HepG2 (cell line): ENCODE measurements around the gene ROBO2. TPM values are rescaled to one million over a fixed set of nuclear protein-coding genes. Genes with fewer than 3 reads are reported as not detected.

Experiments
- ATAC-seq: fragments of 200-7000 bp; cut with Tn5 transposase; 3 replicates; pipeline ENCODE4 v1.9.1; 2020; ENCODE audit warnings: mild to moderate bottlenecking, moderate library complexity
- BruUV-seq: library from RNA; stranded (reverse); fragments of 400-500 nt; replicated peaks from 2 replicates; lab custom pipeline; 2021; lab: Mats Ljungman, UMichigan
- CTCF ChIA-PET: fragments of 300-600 bp; formaldehyde crosslinking; extraction: SDS; loops from one replicate; lab custom pipeline; 2021; ENCODE audit warnings: low total read pairs, inconsistent platforms, low intra/inter-chr PET ratio; lab: Yijun Ruan, JAX
- POLR2A ChIA-PET: fragments of 350-600 bp; sonication (Branson Sonifier 250); formaldehyde crosslinking; loops from one replicate; lab custom pipeline; 2020; ENCODE audit warnings: antibody characterized with exemption, inconsistent platforms; lab: Yijun Ruan, JAX
- DNase-seq: peaks from one replicate; pipeline ENCODE4 v3.0.0-alpha.2; 2015; ENCODE audit warnings: low spot score
- FAIRE-seq: peaks from 3 replicates; lab custom pipeline; 2011; peaks lifted over from hg19 to GRCh38; lab: Jason Lieb, UNC
- H2AFZ ChIP-seq: one replicate; pipeline ENCODE4 v1.6.1; 2011; ENCODE audit warnings: low read length, inconsistent platforms
- H3K27ac ChIP-seq: fragments of 300-600 bp; 3 replicates; pipeline ENCODE4 v1.8.0; 2011; ENCODE audit warnings: mixed run types, mild to moderate bottlenecking, mixed read lengths, low read length, inconsistent platforms; ENCODE audit not compliant: insufficient read depth; ENCODE audit errors: extremely low read length
- H3K27me3 ChIP-seq, 2 experiments: fragments of 200-600 bp in 1 of 2; 2 replicates in 1 of 2; 3 replicates in 1 of 2; pipeline versions ENCODE4 v1.6.0 to v1.8.0; 2011; ENCODE audit warnings: low read length in 2 of 2, mild to moderate bottlenecking in 2 of 2, moderate library complexity in 2 of 2, inconsistent platforms in 1 of 2; ENCODE audit not compliant: insufficient read depth in 2 of 2, control insufficient read depth in 1 of 2
- H3K36me3 ChIP-seq, 2 experiments: fragments of 200-600 bp in 1 of 2; replicated peaks in 1 of 2; 2 replicates in 1 of 2; 3 replicates in 1 of 2; pipeline versions ENCODE4 v1.5.1 to v1.8.0; 2011; ENCODE audit warnings: low read length in 2 of 2, inconsistent platforms in 1 of 2; ENCODE audit not compliant: insufficient read depth in 2 of 2, control insufficient read depth in 1 of 2
- H3K4me1 ChIP-seq: 2 replicates; pipeline ENCODE4 v1.5.1; 2012; ENCODE audit warnings: low read length, inconsistent platforms; ENCODE audit not compliant: insufficient read depth
- H3K4me2 ChIP-seq: 2 replicates; pipeline ENCODE4 v1.6.0; 2011; ENCODE audit warnings: low read depth, low read length, inconsistent platforms
- H3K4me3 ChIP-seq, 3 experiments: fragments of 200-600 bp in 1 of 3; sonication (generic), shearing (Covaris generic) in 1 of 3; replicated peaks in 1 of 3; 2 replicates each; pipeline ENCODE4 v1.5.1; 2011 to 2016; ENCODE audit warnings: low read length in 3 of 3, inconsistent platforms in 2 of 3, low read depth in 2 of 3, mild to moderate bottlenecking in 2 of 3, control low read depth in 1 of 3, mixed read lengths in 1 of 3; ENCODE audit not compliant: insufficient read depth in 1 of 3
- H3K79me2 ChIP-seq: one replicate; pipeline ENCODE4 v1.6.1; 2011; ENCODE audit warnings: low read length, inconsistent platforms; ENCODE audit not compliant: insufficient read depth
- H3K9ac ChIP-seq: 2 replicates; pipeline ENCODE4 v1.6.0; 2011; ENCODE audit warnings: mild to moderate bottlenecking, low read depth, low read length, inconsistent platforms; ENCODE audit not compliant: insufficient read depth
- H3K9me3 ChIP-seq: 2 replicates; pipeline ENCODE4 v1.5.1; 2012; ENCODE audit warnings: mild to moderate bottlenecking, low read length
- H4K20me1 ChIP-seq: 2 replicates; pipeline ENCODE4 v1.6.0; 2011; ENCODE audit warnings: inconsistent platforms, mild to moderate bottlenecking, low read length, moderate library complexity; ENCODE audit not compliant: insufficient read depth
- AHDC1 ChIP-seq: sonication (generic); formaldehyde crosslinking; IDR thresholded peaks from 2 replicates; pipeline ENCODE4 v1.5.1; 2020; ENCODE audit warnings: mild to moderate bottlenecking, missing genetic modification reagents, borderline replicate concordance
- DMAP1 ChIP-seq: IDR thresholded peaks from 2 replicates; pipeline ENCODE4 v1.6.1; 2016
- DR1 ChIP-seq: sonication (generic); formaldehyde crosslinking; IDR thresholded peaks from 2 replicates; pipeline ENCODE4 v1.8.0; 2021; ENCODE audit warnings: mild to moderate bottlenecking, missing genetic modification reagents, inconsistent platforms
- GATAD2A ChIP-seq: IDR thresholded peaks from 2 replicates; pipeline ENCODE4 v1.6.1; 2016
- HIVEP1 ChIP-seq: sonication (generic); formaldehyde crosslinking; IDR thresholded peaks from 2 replicates; pipeline ENCODE4 v1.4.0; 2020; ENCODE audit warnings: mild to moderate bottlenecking, missing genetic modification reagents
- MEIS1 ChIP-seq: sonication (generic); formaldehyde crosslinking; IDR thresholded peaks from 2 replicates; pipeline ENCODE4 v1.9.0; 2021; ENCODE audit warnings: mild to moderate bottlenecking, missing genetic modification reagents, moderate library complexity, borderline replicate concordance
- RFX3 ChIP-seq: IDR thresholded peaks from 2 replicates; pipeline ENCODE4 v1.6.1; 2016; ENCODE audit warnings: missing biosample characterization, missing genetic modification reagents
- SRSF4 ChIP-seq: fragments of 200-400 bp; formaldehyde crosslinking; IDR thresholded peaks from one replicate; pipeline ENCODE4 v1.6.1; 2018; ENCODE audit warnings: mild to moderate bottlenecking, low read depth, low read length, moderate library complexity; ENCODE audit not compliant: poor library complexity, severe bottlenecking
- ZBED4 ChIP-seq: sonication (generic); formaldehyde crosslinking; IDR thresholded peaks from 2 replicates; pipeline ENCODE4 v1.4.0; 2020; ENCODE audit warnings: missing genetic modification reagents, borderline replicate concordance
- ZC3H13 ChIP-seq: sonication (generic); formaldehyde crosslinking; IDR thresholded peaks from 2 replicates; pipeline ENCODE4 v1.8.1; 2023; ENCODE audit warnings: mild to moderate bottlenecking, missing genetic modification reagents, moderate library complexity
- ZNF430 ChIP-seq: sonication (generic); formaldehyde crosslinking; IDR thresholded peaks from 2 replicates; pipeline ENCODE4 v1.9.0; 2021; ENCODE audit warnings: mild to moderate bottlenecking, missing genetic modification reagents
- WGBS: methylation state at CpG from one replicate; pipeline ENCODE4 v1.1.6; 2017; ENCODE audit warnings: low lambda C conversion rate; 5-methylcytosine and 5-hydroxymethylcytosine counted together
- in situ Hi-C: cut with HindIII; loops from 2 replicates; pipeline ENCODE4 v1.10.0; 2017; ENCODE audit warnings: low pct_unique_long_range_greater_than_20kb; ENCODE audit not compliant: extremely low pct_ligation_motif_present
- intact Hi-C: fragments of 100-400 bp; cut with micrococcal nuclease; formaldehyde crosslinking; loops from one replicate; pipeline ENCODE4 v1.10.0; 2022; ENCODE audit not compliant: unreplicated experiment
- polyA plus RNA-seq, 8 experiments: library from polyadenylated mRNA; depleted of rRNA in 3 of 8; stranded (reverse) in 7 of 8; unstranded in 1 of 8; fragments of >200 nt; fragmentation: Illumina TruSeq in 4 of 8; extraction: Trizol in 4 of 8; gene quantifications; 2 replicates each; pipeline versions ENCODE4 v1.2.1 to v1.2.3, GENCODE V29; 2011 to 2016; ENCODE audit warnings: low read depth in 4 of 8, missing spikeins in 1 of 8, mixed read lengths in 1 of 8; ENCODE audit not compliant: insufficient read depth in 1 of 8
- total RNA-seq, 5 experiments: library from RNA; depleted of rRNA; stranded (reverse); fragments of >200 nt; fragmentation: Illumina TruSeq; extraction: Trizol; gene quantifications; 2 replicates each; pipeline ENCODE4 v1.2.3, GENCODE V29; 2016; ENCODE audit warnings: low read depth in 1 of 5

Gene ROBO2
- total and polyA plus RNA-seq, 2 of the 13 experiments (the other 11 are each of a cell fraction or from before 2014, with no cell fraction given), result not detected

- no TSS peak for BruUV-seq
Observed at GRCh38 chr3:77394046-77394445, 354.1 kb downstream of the ROBO2 start.

More at GRCh38 chr3:77394046-77394445, 354.1 kb downstream of the ROBO2 start:
- intact Hi-C loops, result no loop called here
- no peak overlapping the region for H3K9ac ChIP-seq
- ATAC-seq (no peak), FAIRE-seq (no peak), DNase-seq (no peak)
- TF ChIP-seq AHDC1 (no peak), SRSF4 (no peak), ZC3H13 (no peak), HIVEP1 (CRISPR knock-in tag) (no peak), ZNF430 (CRISPR knock-in tag) (no peak), RFX3 (CRISPR knock-in tag) (no peak), ZBED4 (CRISPR knock-in tag) (no peak), DR1 (CRISPR knock-in tag) (no peak), DMAP1 (CRISPR knock-in tag) (no peak), GATAD2A (CRISPR knock-in tag) (no peak), MEIS1 (CRISPR knock-in tag) (no peak)
- no peaks in the 10 kb centered on the region for H4K20me1 ChIP-seq
- no peaks in the 10 kb centered on the region for H3K27me3 ChIP-seq
- no peaks in the 10 kb centered on the region for H3K4me1 ChIP-seq
- H3K4me2 ChIP-seq, result no peak overlapping the region
- H3K36me3 ChIP-seq, result no peaks in the 10 kb centered on the region
- H3K79me2 ChIP-seq, result no peaks in the 10 kb centered on the region
- no peaks in the 10 kb centered on the region for H3K9me3 ChIP-seq
- no peak overlapping the region for H3K27ac ChIP-seq
- ChIA-PET POLR2A (no interaction called here), CTCF (no interaction called here)
- in situ Hi-C loops, result no loop called here
- no peak overlapping the region for H2AFZ ChIP-seq
- 39% methylated on average over 5 of the region's 5 CpGs for WGBS
- no peak overlapping the region for H3K4me3 ChIP-seq
